Thyroid gland (tissue), 4 donors: Measurements from ENCODE around the gene COG4.

Experiments used
- CTCF ChIP-seq, 6 experiments: fragments of 200-600 bp in 3 of 6; fragments of 450-650 bp in 3 of 6; sonication (generic) in 3 of 6; IDR thresholded peaks; one replicate each; pipeline ENCODE4 v1.5.1; 2016 to 2019; ENCODE audit warnings: antibody characterized with exemption in 6 of 6, mild to moderate bottlenecking in 2 of 6, inconsistent platforms in 1 of 6, moderate library complexity in 1 of 6
- POLR2A ChIP-seq, 2 donors: fragments of 450-650 bp; IDR thresholded peaks; one replicate each; pipeline ENCODE4 v1.6.1; 2017; ENCODE audit warnings: antibody characterized with exemption in 2 of 2, mild to moderate bottlenecking in 2 of 2, moderate library complexity in 1 of 2

- TF ChIP-seq CTCF (IDR thresholded peaks at IDR 0.05), result no peak
- no peak for TF ChIP-seq POLR2A (IDR thresholded peaks at IDR 0.05)
Measured at GRCh38 chr16:70453117-70453891, 70.0 kb downstream of the COG4 start.
